IgD-negative memory B cell (primary cell): ENCODE results near the gene CCDC40. TPM values are rescaled to one million over a fixed set of nuclear protein-coding genes. Genes with fewer than 3 reads are reported as not detected.

Experiments used
- H3K27ac Mint-ChIP-seq, 3 donors: one replicate each; pipeline ENCODE4 v1.8.0; 2020 to 2022; ENCODE audit warnings: mild to moderate bottlenecking in 3 of 3, mixed read lengths in 3 of 3, moderate library complexity in 1 of 3
- H3K27me3 Mint-ChIP-seq: one replicate; pipeline ENCODE4 v1.8.0; 2021; ENCODE audit warnings: mixed read lengths
- H3K36me3 Mint-ChIP-seq: one replicate; pipeline ENCODE4 v1.8.0; 2020; ENCODE audit warnings: mild to moderate bottlenecking, mixed read lengths
- H3K4me1 Mint-ChIP-seq, 3 donors: one replicate each; pipeline ENCODE4 v1.8.0; 2020 to 2022; ENCODE audit warnings: mixed read lengths in 3 of 3, mild to moderate bottlenecking in 1 of 3
- H3K4me3 Mint-ChIP-seq, 4 donors: one replicate each; pipeline ENCODE4 v1.8.0; 2020 to 2022; ENCODE audit warnings: mild to moderate bottlenecking in 4 of 4, mixed read lengths in 4 of 4, moderate library complexity in 3 of 4
- H3K9me3 Mint-ChIP-seq, 3 donors: one replicate each; pipeline ENCODE4 v1.8.0; 2020 to 2021; ENCODE audit warnings: mixed read lengths in 3 of 3, mild to moderate bottlenecking in 1 of 3
- polyA plus RNA-seq: library from polyadenylated mRNA; unstranded; fragments of 300-500 nt; fragmentation: Illumina TruSeq; gene quantifications from one replicate; pipeline ENCODE4 v1.2.3, GENCODE V29; 2021

The CCDC40 gene
- polyA plus RNA-seq, 1 donor from 2014 or later = not detected

DNA sequence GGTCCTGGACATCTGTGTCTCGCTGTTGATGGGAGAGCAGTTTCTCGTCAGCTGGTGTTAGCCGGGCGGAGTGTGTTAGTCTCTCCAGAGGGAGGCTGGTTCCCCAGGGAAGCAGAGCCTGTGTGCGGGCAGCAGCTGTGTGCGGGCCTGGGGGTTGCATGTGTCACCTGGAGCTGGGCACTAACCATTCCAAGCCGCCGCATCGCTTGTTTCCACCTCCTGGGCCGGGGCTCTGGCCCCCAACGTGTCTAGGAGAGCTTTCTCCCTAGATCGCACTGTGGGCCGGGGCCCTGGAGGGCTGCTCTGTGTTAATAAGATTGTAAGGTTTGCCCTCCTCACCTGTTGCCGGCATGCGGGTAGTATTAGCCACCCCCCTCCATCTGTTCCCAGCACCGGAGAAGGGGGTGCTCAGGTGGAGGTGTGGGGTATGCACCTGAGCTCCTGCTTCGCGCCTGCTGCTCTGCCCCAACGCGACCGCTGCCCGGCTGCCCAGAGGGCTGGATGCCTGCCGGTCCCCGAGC, 82.9 kb downstream of the CCDC40 start:
- Mint-ChIP-seq H3K4me1 (peaks cover 0 to 3% (median 0%) of the 10 kb centered on the region in 3 donors), H3K4me3 (no peak overlapping the region), H3K9me3 (peaks cover 2 to 8% (median 2%) of the 10 kb centered on the region in 3 donors), H3K27ac (no peak overlapping the region), H3K36me3 (no peaks in the 10 kb centered on the region), H3K27me3 (peaks cover 4% of the 10 kb centered on the region)

- H3K27me3 Mint-ChIP-seq = peaks cover 4% of the 10 kb centered on the region
- H3K27ac Mint-ChIP-seq = no peak overlapping the region
- H3K9me3 Mint-ChIP-seq = peaks cover under 1 to 6% (median 2%) of the 10 kb centered on the region in 3 donors
- no peaks in the 10 kb centered on the region for H3K36me3 Mint-ChIP-seq
- H3K4me1 Mint-ChIP-seq = no peaks in the 10 kb centered on the region
- H3K4me3 Mint-ChIP-seq = no peak overlapping the region
These were observed 83.4 kb downstream of the CCDC40 start for GRCh38 chr17:80119839-80120238.

DNA sequence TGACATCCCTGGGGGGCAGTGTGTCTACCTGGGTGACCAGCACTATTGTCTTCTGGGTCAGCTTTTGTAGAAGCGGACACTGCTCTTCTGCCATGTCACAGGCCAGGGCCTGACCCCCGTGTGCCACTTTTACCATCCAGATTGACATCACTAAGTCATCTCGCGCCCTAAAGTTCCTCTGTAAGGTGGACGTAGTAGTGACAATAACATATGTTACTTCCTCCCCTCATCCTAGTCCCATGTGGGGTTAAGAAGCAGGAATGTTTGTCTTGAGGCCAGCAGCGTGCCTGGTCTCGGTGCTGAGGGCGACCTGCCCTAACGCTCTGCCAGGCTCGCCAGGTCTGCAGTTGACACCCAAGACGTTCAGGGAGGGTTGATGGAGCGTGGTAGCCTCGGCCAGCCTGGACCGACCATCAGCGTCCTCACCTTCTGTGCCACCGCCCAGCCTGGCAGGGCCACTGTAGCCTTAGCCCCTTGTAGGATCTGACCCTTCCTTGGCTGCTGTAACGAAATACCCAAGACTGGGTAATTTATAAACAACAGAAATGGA, 85.7 kb downstream of the CCDC40 start:
- H3K36me3 Mint-ChIP-seq = no peaks in the 10 kb centered on the region
- no peak overlapping the region for H3K27ac Mint-ChIP-seq
- peaks cover 4% of the 10 kb centered on the region for H3K27me3 Mint-ChIP-seq
- no peak overlapping the region for H3K4me3 Mint-ChIP-seq
- no peaks in the 10 kb centered on the region for H3K4me1 Mint-ChIP-seq
- H3K9me3 Mint-ChIP-seq = no peaks in the 10 kb centered on the region

- Mint-ChIP-seq H3K4me3 (no peak overlapping the region), H3K27ac (no peak overlapping the region), H3K9me3 (no peaks in the 10 kb centered on the region), H3K36me3 (no peaks in the 10 kb centered on the region), H3K4me1 (no peaks in the 10 kb centered on the region), H3K27me3 (peaks cover 4% of the 10 kb centered on the region)
These were observed 86.6 kb downstream of the CCDC40 start for GRCh38 chr17:80122926-80123505.

DNA sequence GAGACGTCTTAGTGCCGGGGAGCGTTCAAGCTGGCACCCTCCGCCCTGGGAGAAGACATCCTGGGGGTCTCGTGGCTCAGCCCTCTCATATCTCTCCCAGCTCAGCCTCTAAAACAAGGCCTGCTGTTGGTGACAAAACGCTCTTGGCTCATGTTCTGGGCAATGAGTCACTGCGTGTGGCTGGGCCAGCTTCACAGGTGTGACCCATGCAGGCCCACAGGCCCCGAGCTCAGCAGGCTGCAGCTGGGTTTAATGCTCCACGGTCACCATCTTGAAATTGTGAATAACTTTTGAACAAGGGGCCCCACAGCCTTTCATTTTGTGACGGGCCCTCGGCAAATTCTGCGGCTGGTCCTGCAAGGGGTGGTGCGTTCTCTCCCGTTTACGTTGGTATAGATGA, 87.3 kb downstream of the CCDC40 start:
- H3K4me3 Mint-ChIP-seq = no peak overlapping the region
- H3K27me3 Mint-ChIP-seq = peaks cover 4% of the 10 kb centered on the region
- no peak overlapping the region for H3K27ac Mint-ChIP-seq
- no peaks in the 10 kb centered on the region for H3K36me3 Mint-ChIP-seq
- H3K9me3 Mint-ChIP-seq = no peaks in the 10 kb centered on the region
- no peaks in the 10 kb centered on the region for H3K4me1 Mint-ChIP-seq

- Mint-ChIP-seq H3K4me3 (no peak overlapping the region), H3K4me1 (peaks cover 0 to 2% (median 0%) of the 10 kb centered on the region in 3 donors), H3K36me3 (peaks cover under 1% of the 10 kb centered on the region), H3K27ac (no peak overlapping the region), H3K27me3 (peaks cover 4% of the 10 kb centered on the region), H3K9me3 (peaks cover 0 to 2% (median 0%) of the 10 kb centered on the region in 3 donors)
These were observed 88.0 kb downstream of the CCDC40 start for GRCh38 chr17:80124351-80124981.

DNA sequence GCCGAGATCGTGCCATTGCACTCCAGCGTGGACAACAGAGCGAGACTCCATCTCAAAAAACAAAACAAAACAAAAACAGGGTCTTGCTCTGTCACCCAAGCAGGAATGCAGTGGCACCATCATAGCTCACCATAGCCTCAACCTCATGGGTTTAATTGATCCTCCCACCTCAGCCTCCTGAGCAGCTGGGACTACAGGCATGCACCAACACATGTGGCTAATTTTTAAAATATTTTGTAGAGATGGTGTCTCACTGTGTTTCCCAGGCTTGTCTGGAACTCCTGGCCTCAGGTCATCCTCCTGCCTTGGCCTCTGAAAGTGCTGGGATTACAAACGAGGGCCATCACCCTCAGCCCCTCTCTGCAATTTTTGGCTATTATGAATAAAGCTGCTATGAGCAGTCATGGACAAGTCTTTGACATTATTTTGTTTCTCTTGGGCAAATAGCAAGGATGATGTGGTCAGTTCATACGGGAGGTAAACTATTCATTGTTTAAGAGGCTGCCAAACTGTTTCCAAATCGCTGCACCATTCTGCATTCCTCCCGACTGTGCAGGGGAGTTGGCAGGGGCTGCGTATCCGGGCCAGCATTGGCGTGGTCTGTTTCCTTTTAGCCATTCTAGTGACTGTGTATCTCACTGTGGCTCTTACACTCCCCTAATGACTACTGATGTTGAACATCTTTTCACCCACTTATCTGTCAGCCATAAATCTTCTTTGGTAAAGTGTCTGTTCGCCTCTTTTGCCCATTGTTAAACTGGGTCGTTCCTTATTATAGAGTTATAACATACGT, 89.4 kb downstream of the CCDC40 start:
- H3K4me3 Mint-ChIP-seq = no peak overlapping the region
- H3K27me3 Mint-ChIP-seq = peaks cover 4% of the 10 kb centered on the region
- no peak overlapping the region for H3K27ac Mint-ChIP-seq
- H3K4me1 Mint-ChIP-seq = peaks cover 0 to 2% (median 0%) of the 10 kb centered on the region in 3 donors
- peaks cover 0 to 2% (median 0%) of the 10 kb centered on the region in 3 donors for H3K9me3 Mint-ChIP-seq
- peaks cover 2% of the 10 kb centered on the region for H3K36me3 Mint-ChIP-seq

DNA sequence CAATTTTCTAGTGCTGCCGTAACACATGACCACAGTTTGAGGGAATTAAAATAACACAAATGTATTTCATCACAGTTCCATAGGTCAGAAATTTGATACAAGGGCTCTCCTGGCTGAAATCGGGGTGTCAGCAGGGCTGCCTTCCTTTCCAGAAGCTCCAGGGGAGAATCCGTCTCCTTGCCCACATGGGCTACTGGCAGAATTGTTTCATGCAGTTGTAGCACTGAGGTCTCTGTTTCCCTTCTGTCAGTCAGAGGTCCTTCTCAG, 89.9 kb downstream of the CCDC40 start:
- H3K4me1 Mint-ChIP-seq = peaks cover 0 to 2% (median 0%) of the 10 kb centered on the region in 3 donors
- peaks cover 4% of the 10 kb centered on the region for H3K27me3 Mint-ChIP-seq
- no peak overlapping the region for H3K4me3 Mint-ChIP-seq
- H3K27ac Mint-ChIP-seq = no peak overlapping the region
- peaks cover 2% of the 10 kb centered on the region for H3K36me3 Mint-ChIP-seq
- peaks cover 0 to 2% (median 0%) of the 10 kb centered on the region in 3 donors for H3K9me3 Mint-ChIP-seq

GRCh38 chr17:80129006-80129565, 92.6 kb downstream of the CCDC40 start:
- H3K36me3 Mint-ChIP-seq = peaks cover 4% of the 10 kb centered on the region
- H3K4me1 Mint-ChIP-seq = peaks cover 0 to 3% (median 0%) of the 10 kb centered on the region in 3 donors
- no peak overlapping the region for H3K4me3 Mint-ChIP-seq
- no peak overlapping the region for H3K27ac Mint-ChIP-seq
- H3K9me3 Mint-ChIP-seq = peaks cover 0 to 2% (median 0%) of the 10 kb centered on the region in 3 donors
- H3K27me3 Mint-ChIP-seq = peaks cover 2% of the 10 kb centered on the region

DNA sequence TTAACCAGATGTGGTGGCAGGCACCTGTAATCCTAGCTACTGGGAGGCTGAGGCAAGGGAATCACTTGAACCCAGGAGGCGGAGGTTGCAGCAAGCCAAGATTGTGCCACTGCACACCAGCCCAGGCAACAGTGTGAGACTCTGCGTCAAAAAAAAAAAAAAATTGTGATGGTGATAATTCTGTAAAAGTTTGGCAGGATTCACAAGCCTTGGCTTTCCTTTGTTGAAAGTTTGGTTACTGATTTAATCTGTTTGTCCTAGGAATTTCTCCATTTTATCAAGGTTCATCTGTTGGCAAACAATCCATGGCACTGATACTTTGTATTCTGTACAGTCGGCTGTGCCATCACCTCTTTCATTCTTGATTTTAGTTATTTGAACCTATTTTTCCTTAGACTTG, 94.5 kb downstream of the CCDC40 start:
- peaks cover 0 to 2% (median 0%) of the 10 kb centered on the region in 3 donors for H3K9me3 Mint-ChIP-seq
- no peak overlapping the region for H3K4me3 Mint-ChIP-seq

DNA sequence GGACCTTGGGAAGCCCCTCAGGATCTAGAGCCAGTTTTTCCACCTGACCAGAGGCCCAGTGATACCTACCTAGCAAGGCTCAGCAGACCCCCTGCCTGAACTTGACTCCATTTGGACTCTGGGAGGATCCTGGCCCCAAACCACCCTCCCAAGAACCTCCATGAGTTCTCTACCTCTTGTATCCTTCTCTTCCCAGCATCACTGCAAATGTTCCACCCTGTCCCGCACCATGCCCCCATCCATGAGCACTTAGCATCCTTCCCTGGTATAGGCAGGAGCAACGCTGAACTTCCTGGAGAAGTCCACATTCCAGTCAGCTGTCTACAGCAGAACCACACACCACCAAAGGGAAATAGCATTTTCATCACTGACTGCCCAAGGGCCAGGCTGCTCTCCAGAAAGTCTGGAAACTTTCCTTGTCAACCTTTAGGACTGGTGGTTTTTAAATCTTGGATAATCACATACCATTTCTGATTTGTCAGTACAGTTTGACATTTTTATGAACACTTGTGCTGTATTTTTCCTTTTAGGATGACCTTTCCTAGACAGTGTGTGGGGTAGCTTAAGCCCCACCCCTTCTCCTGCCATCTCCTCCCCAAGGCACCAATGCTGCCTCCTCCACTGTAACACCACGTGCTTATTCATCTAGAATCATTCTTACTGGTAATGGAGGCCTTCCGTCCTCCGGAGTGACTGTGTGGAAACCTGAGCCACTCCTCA, 96.6 kb downstream of the CCDC40 start:
- H3K27me3 Mint-ChIP-seq = no peaks in the 10 kb centered on the region
- peaks cover 0 to 2% (median 0%) of the 10 kb centered on the region in 3 donors for H3K9me3 Mint-ChIP-seq
- peaks cover 0 to 3% (median 0%) of the 10 kb centered on the region in 3 donors for H3K4me1 Mint-ChIP-seq
- no peak overlapping the region for H3K4me3 Mint-ChIP-seq
- peaks cover 11% of the 10 kb centered on the region for H3K36me3 Mint-ChIP-seq
- no peak overlapping the region for H3K27ac Mint-ChIP-seq

More for the DNA sequence above, 94.5 kb downstream of the CCDC40 start:
- H3K36me3 Mint-ChIP-seq = peaks cover 7% of the 10 kb centered on the region
- no peak overlapping the region for H3K27ac Mint-ChIP-seq
- peaks cover 0 to 3% (median 0%) of the 10 kb centered on the region in 3 donors for H3K4me1 Mint-ChIP-seq
- no peaks in the 10 kb centered on the region for H3K27me3 Mint-ChIP-seq

DNA sequence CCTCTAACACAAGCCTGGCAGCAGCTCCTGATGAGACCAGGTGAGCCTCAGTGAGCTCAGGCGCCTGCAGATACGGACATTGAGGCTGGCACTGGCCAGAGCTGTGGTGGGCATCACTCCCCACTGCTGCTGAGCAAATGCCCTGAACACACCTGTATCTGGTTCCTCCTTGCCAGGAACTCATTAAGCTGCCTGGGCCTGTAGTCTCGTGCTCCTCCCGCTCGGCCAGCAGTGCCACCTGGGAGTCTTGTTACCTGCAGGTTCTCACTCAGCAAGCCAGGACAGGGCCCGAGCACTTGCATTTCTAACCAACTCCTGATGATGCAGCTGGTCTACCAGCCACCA, 97.2 kb downstream of the CCDC40 start:
- Mint-ChIP-seq H3K4me1 (peaks cover 0 to 3% (median 0%) of the 10 kb centered on the region in 3 donors), H3K36me3 (peaks cover 13% of the 10 kb centered on the region), H3K9me3 (peaks cover 0 to 2% (median 0%) of the 10 kb centered on the region in 3 donors), H3K27ac (no peak overlapping the region), H3K4me3 (no peak overlapping the region), H3K27me3 (no peaks in the 10 kb centered on the region)

GRCh38 chr17:80137131-80137530, 100.7 kb downstream of the CCDC40 start:
- H3K9me3 Mint-ChIP-seq = no peaks in the 10 kb centered on the region
- peaks cover 0 to 1% (median 0%) of the 10 kb centered on the region in 3 donors for H3K4me1 Mint-ChIP-seq
- no peak overlapping the region for H3K4me3 Mint-ChIP-seq
- no peaks in the 10 kb centered on the region for H3K27me3 Mint-ChIP-seq
- H3K27ac Mint-ChIP-seq = no peak overlapping the region
- H3K36me3 Mint-ChIP-seq = peaks cover 12% of the 10 kb centered on the region

- H3K36me3 Mint-ChIP-seq = peaks cover 10% of the 10 kb centered on the region
These were observed 102.5 kb downstream of the CCDC40 start for GRCh38 chr17:80138856-80139426.

More at GRCh38 chr17:80138856-80139426, 102.5 kb downstream of the CCDC40 start:
- no peak overlapping the region for H3K27ac Mint-ChIP-seq
- no peak overlapping the region for H3K4me3 Mint-ChIP-seq
- H3K9me3 Mint-ChIP-seq = no peaks in the 10 kb centered on the region
- no peaks in the 10 kb centered on the region for H3K27me3 Mint-ChIP-seq
- H3K4me1 Mint-ChIP-seq = peaks cover 0 to 2% (median 2%) of the 10 kb centered on the region in 3 donors
